Stimulated activated CD8-positive, alpha-beta memory T cell treated with anti-CD3 and anti-CD28 coated beads, Interleukin-7, amount 100 ng/mL, for 1 hour (primary cell): Measurements from ENCODE around the gene HNRNPR.
"Not testable (repeated sequence)": the region's sequence is repeated elsewhere in the genome, so short reads cannot be mapped to it uniquely, and the experiment has no call there.

Source experiments
- DNase-seq, 2 donors: peaks; one replicate each; pipeline ENCODE4 v3.0.0-alpha.2; 2020; ENCODE audit warnings: low read depth in 2 of 2

Gene HNRNPR

DNA sequence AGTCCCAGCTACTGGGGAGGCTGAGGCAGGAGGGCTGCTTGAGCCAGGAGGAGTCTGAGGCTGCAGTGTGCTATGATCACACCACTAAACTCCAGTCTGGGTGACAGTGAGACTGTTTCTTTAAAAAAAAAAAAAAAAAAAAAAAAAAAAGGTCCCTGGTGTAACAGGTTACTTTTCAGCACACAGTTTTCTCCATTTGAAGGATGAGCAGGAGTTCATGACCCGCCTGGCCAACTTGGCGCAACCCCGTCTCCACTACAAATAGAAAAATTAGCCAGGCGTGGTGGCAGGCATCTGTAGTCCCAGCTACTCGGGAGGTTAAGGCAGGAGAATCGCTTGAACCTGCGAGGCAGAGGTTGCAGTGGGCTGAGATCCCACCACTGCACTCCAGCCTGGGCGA is 12.4 kb downstream of the HNRNPR start:
- no peak for DNase-seq

DNA sequence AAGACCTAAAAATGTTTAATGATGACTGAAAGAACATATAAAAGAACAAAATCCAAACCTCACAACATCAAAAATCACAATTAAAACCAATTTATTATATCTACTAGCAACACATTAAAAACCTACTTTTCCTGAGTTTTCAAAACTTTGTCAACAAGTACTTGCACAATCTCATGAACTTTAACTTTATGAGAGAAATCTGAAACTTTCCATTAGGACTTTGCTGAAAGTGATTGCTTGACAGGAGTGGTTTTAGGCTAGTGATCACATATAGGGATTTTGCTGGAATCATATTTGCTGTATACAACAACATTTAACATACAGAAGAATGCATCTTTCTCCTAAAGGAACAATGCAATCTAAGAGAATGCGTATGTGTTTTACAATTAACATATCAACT is 13.2 kb downstream of the HNRNPR start:
- no peak for DNase-seq

DNA sequence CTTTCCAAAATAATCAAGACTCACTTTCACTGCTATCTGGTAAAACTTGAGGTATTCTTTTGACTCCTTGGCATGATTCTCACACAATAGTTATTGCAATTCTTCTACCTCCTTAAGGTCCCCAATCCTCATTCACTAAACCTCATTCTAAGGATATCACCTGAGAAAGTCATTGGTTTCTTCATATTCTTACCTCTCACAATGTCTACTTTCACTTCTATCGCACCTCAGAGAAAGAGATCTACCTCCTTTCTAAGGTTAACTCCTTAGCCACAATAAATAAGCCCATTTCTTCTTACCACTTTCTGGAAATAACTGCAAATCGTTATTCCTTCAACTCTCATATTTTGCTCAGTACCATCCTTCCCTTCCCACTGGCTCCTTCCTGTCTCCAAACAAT is 18.7 kb downstream of the HNRNPR start:
- no peak for DNase-seq

DNA sequence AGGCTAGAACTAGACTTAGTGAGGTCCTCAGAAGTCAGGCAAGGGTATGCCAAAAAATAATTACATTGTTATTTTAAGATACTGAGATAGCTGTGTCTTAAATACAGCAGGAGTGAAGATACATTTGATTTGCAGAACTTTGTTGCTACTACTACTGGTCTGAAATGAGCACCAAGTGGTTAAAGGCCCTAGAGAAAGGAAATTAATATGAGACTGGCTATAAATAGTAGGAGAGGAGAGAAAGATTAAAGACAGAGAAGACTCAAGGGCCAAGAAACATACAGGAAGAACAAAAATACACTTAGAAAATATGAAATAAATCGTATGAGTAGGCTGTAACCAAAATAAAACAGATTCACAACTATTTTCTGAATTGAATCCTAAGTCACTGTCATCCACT is 21.3 kb downstream of the HNRNPR start:
- no peak for DNase-seq

DNA sequence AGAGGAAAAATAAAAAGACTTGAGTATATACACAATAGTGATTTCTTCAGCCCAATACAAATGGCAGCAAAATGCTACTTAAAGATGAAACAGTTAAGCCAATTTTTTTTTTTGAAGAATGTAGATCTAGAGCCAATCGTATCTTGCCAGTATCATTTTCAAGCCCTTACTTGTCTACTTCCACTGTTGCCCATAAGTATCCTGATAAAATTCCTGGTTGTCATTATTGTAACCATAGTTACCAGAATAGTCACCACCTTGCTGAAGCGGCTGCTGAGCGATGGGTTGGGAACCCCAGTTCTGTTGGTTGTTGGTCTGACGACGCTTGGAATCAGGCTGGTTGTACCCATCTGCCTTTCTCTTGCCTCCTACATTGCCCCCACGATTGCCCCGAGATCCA is 33.8 kb downstream of the HNRNPR start:
- not testable (repeated sequence) for DNase-seq

DNA sequence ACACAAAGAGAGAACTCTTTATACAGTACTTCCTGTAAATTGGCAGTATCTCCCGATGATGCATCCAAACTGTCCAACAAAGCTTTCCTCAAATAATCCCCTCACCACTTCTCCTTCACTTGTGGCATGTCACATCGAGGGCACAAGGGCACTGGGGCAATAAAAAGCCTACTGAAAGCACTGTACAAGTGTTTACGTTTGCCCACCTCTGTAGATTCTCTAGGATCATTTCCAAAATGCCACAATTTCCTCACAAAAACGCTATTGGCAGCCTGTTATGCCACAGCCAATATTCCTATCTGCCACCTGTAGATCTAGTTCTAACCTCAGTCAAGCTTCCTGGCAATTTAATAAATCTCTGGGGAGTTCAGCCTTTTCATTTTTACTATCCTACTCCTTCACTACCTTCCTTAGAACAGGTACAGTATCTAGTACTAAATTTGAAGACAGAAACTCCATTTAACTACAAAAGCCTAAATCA is 39.9 kb downstream of the HNRNPR start:
- DNase-seq = no peak

DNA sequence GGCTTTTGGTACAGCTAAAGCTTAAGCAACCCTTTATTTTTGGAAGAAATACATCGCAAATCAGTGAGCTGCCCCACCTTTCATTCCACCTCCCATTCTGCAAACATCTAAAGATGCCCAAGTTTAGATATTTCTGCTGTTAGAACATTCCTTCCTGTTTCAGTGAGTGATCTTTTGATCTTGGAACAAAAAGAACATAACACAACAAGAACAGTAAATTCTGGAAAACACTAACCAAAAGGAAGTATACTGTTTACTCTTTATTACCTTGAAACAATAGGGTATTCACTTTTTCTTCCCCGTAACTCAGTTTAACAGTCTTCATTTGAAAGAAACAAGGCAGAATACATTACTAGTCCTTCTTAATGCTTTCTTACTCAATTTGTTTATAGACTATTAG is 40.6 kb downstream of the HNRNPR start:
- DNase-seq = no peak

DNA sequence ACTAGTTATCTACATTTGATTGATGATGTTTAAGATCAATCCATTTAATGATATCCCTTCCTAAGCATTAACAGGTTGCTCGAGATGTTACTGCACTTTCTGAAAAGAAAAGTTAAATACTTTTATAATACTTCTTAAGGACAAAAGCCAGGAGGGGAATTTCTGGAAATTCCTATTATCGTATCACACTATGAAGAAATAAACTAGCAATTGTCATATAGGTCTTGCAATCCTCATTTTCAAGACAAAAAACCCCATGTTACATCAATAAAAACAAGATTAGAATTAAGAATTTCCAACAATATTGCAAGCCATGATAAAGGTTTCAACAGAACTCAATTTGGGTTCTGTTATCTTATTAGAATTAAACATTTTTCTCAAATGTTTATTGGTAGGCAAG is 47.2 kb downstream of the HNRNPR start:
- DNase-seq = no peak

DNA sequence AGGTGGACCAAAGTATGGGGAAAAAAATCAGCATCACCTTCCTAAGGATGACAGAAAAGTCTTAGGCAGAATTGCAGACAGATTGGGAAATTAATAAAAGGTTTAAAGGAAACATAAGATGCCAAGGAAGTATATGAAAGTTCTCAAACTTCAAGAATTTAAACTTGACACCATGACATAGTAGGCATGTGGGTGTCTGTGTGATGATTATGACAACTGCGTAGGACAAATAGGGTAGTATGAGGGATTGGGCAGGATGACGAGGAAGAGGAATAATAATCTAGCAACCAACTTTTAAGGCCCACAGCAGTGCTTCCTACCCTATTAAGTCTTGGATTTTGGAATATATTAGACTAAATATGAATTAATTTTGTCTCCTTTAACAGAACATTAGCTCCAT is 52.4 kb downstream of the HNRNPR start:
- no peak for DNase-seq

DNA sequence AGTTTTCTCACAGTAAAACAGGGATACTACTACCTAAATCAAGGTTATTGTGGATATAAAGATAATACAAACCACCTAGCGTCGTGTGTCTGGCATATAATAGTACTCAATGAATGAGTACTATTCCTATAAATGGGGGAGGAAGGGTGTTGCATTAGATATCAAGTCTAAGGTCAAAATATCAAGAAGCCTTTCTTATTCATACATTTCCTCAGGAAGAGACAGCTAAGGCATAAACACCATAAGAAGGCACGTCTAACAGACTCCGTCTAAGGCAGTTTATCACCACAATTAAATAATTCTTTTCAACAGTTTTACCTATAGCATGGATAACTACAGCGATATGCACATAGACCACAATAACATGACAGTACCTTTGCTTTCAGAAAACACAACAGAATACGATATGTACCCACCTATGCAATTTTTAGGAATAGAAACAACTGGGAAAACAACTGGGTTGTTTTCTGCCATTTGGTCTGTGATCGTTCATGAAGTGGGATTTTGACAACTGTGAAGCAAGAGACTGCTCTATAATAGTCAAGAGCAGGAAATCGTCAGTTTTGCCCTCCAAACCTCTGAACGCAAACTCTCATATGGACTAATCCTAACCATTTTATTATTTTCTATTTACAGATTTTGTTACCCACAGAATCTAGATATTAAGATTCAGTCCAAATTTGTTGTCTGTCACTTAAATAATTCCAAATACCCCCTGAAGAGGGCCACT is 53.1 kb downstream of the HNRNPR start:
- no peak for DNase-seq

DNA sequence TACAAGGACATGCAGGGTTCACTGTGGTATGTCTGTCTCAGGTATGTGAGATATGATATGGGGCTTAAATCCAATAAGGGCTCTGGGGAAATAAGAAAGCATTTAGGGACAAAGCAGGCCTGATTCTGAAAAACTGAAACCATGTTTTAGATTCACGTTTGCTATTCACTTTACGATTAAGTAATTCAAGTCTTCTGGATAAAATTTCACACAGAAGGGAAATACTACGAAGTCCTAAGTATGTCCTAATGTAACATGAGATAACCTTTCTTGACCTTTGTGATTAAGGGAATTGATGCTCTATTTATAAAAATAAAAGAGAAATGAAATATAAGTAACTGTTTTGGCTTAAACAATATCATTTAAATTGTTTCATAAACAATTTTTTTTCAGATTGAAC is 55.4 kb downstream of the HNRNPR start:
- DNase-seq = no peak

DNA sequence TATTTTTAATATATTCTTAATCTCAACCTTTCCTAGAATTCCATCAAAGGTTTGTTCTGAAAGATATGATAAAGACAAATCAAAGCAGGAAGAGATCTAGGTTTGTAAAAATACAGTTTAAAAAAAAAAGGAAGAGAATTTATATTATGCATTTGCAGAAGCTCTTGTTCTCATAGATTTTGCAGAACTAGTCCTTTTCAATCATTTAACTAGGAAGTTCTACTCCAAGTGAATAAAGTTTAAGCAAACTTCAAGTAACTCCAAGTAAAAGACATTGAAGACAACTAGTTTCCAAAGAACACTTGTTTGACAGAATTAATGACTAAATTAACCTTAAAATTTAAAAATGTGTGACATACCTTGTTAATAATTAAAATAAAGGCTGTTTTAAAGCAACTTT is 55.9 kb downstream of the HNRNPR start:
- no peak for DNase-seq

DNA sequence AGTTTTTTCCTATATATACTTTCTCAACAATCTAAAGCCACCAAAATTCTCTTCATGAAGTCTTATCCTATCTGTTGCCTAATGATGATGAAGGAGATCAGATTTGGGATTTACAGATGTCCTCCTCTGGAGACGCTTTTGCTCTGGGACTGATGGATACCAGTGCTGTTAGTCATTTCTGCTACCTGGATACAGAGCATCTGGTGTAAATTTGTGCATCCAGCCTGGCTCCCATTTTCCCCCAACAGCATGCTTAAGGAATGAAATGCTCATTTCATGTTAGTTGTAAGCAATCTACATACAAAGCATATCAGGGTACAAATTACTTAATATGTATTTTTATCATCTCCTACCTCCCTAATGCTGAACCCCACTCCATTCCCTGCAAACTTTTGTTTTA is 57.7 kb downstream of the HNRNPR start:
- DNase-seq = no peak

DNA sequence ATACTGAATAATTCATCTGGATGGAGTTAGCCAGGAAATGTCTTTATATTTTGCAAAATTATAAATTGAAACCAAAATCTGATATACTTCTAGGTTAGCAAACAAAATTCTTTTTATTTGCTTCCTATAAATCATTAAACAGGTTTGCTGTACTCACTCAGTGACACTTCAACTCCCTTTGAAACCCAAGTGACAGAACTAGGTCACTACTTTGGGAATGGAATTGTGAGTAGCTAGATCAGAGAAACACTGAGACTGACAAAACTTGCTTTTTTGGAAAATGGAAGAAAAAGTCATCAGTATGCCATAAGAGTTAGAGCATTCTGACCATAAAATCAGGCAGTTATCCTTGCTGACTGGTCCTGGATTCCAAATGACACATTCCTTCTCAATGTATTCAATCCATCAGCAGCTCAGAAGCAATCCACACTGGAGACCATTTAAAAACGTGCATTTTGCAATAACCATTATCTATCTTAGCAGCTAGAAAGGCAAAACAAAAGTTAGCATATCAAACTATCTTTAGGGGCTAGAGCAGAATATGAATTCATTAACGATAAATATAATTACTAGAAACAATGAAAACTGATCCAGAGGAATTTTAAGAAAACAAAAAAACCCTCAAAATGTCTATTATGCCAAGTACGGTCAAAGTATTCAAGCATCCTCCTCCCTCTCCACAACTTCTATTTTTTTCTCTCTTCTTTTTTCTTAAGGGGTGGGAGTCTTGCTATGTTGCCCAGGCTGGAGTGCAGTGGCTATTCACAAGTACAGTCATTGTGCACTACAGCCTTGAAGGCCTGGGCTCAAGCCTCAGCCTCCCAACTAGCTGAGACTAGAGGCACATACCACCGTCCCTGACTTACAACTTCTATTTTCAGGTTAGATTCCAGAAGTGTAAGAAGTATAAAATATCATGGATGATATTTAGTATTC is 60.1 kb downstream of the HNRNPR start:
- DNase-seq = no peak

DNA sequence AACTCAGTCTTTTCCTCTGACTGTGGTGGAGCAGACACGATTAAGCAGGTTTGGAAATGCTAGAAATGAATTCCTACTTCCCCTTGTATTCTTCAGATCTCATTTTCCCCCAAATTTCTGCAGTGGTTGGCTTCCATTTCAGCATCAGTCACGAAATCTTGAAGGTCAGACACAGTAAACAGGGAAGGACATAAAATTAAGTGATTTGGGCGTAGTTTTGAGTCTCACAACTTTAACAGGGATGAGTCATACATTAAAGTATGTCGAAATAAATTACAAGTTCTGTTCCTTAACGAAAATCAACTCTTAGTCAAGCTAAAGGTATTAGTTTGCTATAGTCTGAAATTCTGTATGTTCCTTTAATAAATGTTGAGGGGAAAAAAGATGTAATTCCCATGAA is 61.1 kb downstream of the HNRNPR start:
- no peak for DNase-seq

DNA sequence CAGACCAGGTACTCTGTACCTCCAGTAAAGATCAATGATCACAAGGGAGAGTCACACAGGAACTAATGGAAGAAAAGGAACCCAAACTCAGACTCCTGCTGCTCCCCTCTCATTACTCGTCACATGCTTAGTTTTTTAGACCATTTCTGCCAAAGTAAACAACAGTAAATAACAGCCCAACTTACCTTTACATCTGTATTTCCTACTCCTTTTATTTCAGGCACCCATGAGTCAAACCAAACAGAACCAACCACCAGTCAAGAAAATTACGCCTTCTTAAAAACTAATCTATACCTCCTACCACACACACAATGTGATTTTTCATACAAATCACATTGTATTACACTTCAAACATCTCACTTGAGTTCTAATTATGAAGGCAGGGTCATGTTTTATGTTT is 65.4 kb downstream of the HNRNPR start:
- DNase-seq = no peak

DNA sequence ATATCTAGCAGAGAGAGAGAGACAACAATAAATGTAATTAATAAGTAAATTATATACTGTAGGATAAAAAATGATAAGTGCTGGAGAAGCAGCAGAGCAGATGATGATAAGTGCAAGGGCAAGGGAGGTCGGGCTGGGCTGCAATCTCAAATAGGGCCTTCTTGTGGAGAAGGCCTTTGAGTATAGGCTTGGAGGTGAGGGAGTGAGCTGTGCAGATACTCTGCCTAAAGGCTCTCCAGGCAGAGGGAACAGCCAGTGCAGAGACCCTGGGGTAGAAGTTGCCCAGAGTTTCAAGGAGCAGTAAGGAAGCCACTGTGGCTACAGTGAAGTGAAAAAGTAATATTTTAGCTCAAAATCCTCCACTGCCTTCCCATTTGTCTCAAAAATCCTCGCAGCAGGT is 67.6 kb downstream of the HNRNPR start:
- no peak for DNase-seq

DNA sequence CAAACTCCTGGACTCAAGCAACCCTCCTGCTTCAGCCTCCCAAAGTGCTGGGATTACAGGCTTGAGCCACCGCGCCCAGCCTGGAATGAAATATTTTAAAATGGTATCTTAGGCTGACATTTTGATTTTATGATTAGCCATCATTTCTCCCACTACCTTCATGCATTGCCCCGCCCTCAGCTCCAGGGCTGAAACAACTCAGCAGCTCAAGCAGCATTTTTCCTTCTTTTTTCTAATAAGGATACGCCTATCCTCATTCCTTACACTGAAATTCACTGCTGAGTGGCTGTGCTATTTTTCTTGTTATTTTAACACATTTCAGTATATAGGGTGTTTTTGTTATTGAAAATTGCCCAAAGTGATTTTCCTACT is 70.0 kb downstream of the HNRNPR start:
- no peak for DNase-seq

DNA sequence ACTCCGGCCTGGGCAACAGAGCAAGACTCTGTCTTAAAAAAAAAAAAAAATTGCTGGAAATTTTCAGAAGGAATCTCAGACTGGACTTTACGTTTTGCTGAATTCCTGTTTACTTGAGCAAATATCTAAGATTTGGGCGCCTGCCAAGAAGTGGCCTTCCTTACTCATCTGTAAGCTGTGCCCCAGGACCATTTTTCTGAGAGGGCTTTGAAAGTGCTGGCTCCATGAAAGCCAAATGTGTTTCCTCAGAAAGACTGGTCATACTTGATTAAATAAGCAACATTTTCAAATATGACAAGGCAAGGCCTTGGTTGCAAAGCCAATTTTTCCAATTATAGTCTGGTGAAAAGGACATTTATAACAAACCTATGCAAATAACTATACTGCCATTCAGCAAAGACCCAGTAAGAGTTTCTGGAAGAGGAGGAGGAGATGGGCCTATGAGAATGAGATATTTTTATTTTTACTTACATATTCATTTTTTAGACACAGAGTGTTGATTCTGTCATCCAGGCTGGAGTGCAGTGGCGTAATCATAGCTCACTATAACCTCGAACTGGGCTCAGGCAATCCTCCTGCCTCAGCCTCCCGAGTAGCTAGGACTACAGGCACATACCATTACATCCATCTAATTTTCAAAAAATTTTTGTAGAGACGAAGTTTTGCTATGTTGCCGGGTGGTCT is 70.5 kb downstream of the HNRNPR start:
- DNase-seq = no peak

DNA sequence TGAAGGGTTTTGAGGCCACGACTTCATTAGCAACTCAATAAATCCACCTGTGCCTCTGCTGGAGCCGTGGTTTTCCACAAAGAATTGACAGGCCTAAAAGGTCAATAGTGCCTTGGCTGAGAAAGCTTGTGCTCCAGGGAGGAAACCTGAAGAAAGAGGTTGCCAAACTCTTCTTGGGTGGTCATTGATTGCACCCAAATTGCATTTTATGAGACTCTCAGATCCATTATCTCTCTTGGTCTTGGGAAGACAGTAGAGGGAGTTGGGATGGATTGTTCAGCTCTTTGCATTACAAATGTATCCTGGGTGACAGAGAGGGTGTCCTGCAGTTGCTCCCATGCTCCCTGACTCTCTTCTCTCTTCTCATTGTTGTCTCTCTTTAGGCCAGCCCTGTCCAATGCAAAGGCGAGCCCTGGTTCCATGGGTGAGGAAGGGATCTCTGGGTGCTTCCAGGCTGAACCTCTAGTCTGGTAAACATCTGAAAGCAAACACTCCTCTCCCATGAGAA is 80.7 kb downstream of the HNRNPR start:
- DNase-seq = no peak

DNA sequence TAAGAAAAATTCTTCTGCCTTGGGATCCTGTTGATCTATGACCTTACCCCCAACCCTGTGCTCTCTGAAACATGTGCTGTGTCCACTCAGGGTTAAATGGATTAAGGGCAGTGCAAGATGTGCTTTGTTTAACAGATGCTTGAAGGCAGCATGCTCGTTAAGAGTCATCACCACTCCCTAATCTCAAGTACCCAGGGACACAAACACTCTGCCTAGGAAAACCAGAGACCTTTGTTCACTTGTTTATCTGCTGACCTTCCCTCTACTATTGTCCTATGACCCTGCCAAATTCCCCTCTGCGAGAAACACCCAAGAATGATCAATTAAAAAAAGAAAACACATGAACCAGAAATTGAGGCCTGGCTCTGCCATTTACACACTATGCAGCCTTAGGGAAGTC is 86.0 kb downstream of the HNRNPR start:
- not testable (repeated sequence) for DNase-seq

DNA sequence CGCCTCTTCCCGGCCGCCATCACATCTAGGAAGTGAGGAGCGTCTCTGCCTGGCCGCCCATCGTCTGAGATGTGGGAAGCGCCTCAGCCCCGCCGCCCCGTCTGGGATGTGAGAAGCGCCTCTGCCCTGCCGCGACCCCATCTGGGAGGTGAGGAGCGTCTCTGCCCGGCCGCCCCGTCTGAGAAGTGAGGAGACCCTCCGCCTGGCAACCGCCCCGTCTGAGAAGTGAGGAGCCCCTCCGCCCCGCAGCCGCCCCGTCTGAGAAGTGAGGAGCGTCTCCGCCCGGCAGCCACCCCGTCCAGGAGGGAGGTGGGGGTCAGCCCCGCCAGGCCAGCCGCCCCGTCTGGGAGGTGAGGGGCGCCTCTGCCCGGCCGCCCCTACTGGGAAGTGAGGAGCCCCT is 86.7 kb downstream of the HNRNPR start:
- DNase-seq = not testable (repeated sequence)
